Trophoblast cell (in vitro differentiated cells and primary cell): Measurements from ENCODE around the gene TXNL1.

Experiments
- DNase-seq, 2 donors: peaks; one replicate each; pipeline ENCODE4 v3.0.0-alpha.2; 2016
- H2AFZ ChIP-seq: 2 replicates; pipeline ENCODE4 v1.6.1; 2013; ENCODE audit warnings: low read length, moderate library complexity, mild to moderate bottlenecking; ENCODE audit not compliant: insufficient read depth, poor library complexity
- H2AK5ac ChIP-seq: 2 replicates; pipeline ENCODE4 v1.6.1; 2013; ENCODE audit warnings: mild to moderate bottlenecking, low read length
- H2BK120ac ChIP-seq: 2 replicates; pipeline ENCODE4 v1.6.1; 2013; ENCODE audit warnings: low read length, mild to moderate bottlenecking, moderate library complexity; ENCODE audit not compliant: insufficient read depth, poor library complexity
- H2BK12ac ChIP-seq: 2 replicates; pipeline ENCODE4 v1.6.1; 2013; ENCODE audit warnings: mild to moderate bottlenecking, low read length, moderate library complexity
- H2BK5ac ChIP-seq: 2 replicates; pipeline ENCODE4 v1.6.1; 2013; ENCODE audit warnings: low read length, low read depth, moderate library complexity, mild to moderate bottlenecking; ENCODE audit not compliant: poor library complexity
- H3K14ac ChIP-seq: 2 replicates; pipeline ENCODE4 v1.6.1; 2013; ENCODE audit warnings: mild to moderate bottlenecking, low read length
- H3K18ac ChIP-seq: 2 replicates; pipeline ENCODE4 v1.6.1; 2013; ENCODE audit warnings: mild to moderate bottlenecking, low read length
- H3K23ac ChIP-seq: 2 replicates; pipeline ENCODE4 v1.6.1; 2013; ENCODE audit warnings: low read length
- H3K27ac ChIP-seq: 2 replicates; pipeline ENCODE4 v1.5.1; 2013; ENCODE audit warnings: low read depth, mild to moderate bottlenecking, inconsistent platforms, low read length, moderate library complexity
- H3K27me3 ChIP-seq: 2 replicates; pipeline ENCODE4 v1.6.1; 2013; ENCODE audit warnings: inconsistent platforms, mild to moderate bottlenecking, low read length, moderate library complexity; ENCODE audit not compliant: insufficient read depth
- H3K36me3 ChIP-seq, 2 experiments: 1 replicate in 1 of 2; 2 replicates in 1 of 2; pipeline ENCODE4 v1.6.1; 2013; ENCODE audit warnings: low read length in 2 of 2, mild to moderate bottlenecking in 2 of 2, moderate library complexity in 1 of 2; ENCODE audit not compliant: insufficient read depth in 2 of 2, control insufficient read depth in 1 of 2
- H3K4ac ChIP-seq: 2 replicates; pipeline ENCODE4 v1.6.1; 2013; ENCODE audit warnings: low read depth, mild to moderate bottlenecking, low read length, moderate library complexity
- H3K4me1 ChIP-seq, 2 experiments: 1 replicate in 1 of 2; 2 replicates in 1 of 2; pipeline ENCODE4 v1.6.1; 2013; ENCODE audit warnings: low read length in 2 of 2, mild to moderate bottlenecking in 2 of 2, moderate library complexity in 1 of 2; ENCODE audit not compliant: insufficient read depth in 2 of 2, control insufficient read depth in 1 of 2
- H3K4me2 ChIP-seq: 2 replicates; pipeline ENCODE4 v1.6.1; 2013; ENCODE audit warnings: inconsistent platforms, mild to moderate bottlenecking, low read length, moderate library complexity
- H3K4me3 ChIP-seq: 2 replicates; pipeline ENCODE4 v1.5.1; 2013; ENCODE audit warnings: mild to moderate bottlenecking, low read depth, low read length, inconsistent platforms
- H3K79me1 ChIP-seq: one replicate; pipeline ENCODE4 v1.6.1; 2013; ENCODE audit warnings: low read length
- H3K79me2 ChIP-seq: 2 replicates; pipeline ENCODE4 v1.6.1; 2013; ENCODE audit warnings: low read length, mild to moderate bottlenecking; ENCODE audit not compliant: control insufficient read depth, insufficient read depth, poor library complexity
- H3K9ac ChIP-seq: 2 replicates; pipeline ENCODE4 v1.6.1; 2013; ENCODE audit warnings: mild to moderate bottlenecking, low read length
- H3K9me3 ChIP-seq: 2 replicates; pipeline ENCODE4 v1.6.1; 2013; ENCODE audit warnings: low read depth, mild to moderate bottlenecking, control low read depth, inconsistent platforms, low read length; ENCODE audit not compliant: insufficient read depth
- H4K12ac ChIP-seq: 2 replicates; pipeline ENCODE4 v1.6.1; 2013; ENCODE audit warnings: low read depth, mild to moderate bottlenecking, low read length, moderate library complexity
- H4K8ac ChIP-seq: 2 replicates; pipeline ENCODE4 v1.6.1; 2013; ENCODE audit warnings: low read depth, mild to moderate bottlenecking, low read length, moderate library complexity
- H4K91ac ChIP-seq: one replicate; pipeline ENCODE4 v1.6.1; 2013; ENCODE audit warnings: low read depth, mild to moderate bottlenecking, low read length, moderate library complexity
- WGBS: extraction: QIAGEN DNeasy Blood & Tissue Kit; methylation state at CpG from one replicate; pipeline ENCODE4 v1.1.7; 2013; ENCODE audit warnings: missing lambda C conversion rate; ENCODE audit not compliant: insufficient read length, insufficient coverage; ENCODE audit errors: extremely low coverage; 5-methylcytosine and 5-hydroxymethylcytosine counted together

Gene TXNL1

DNA sequence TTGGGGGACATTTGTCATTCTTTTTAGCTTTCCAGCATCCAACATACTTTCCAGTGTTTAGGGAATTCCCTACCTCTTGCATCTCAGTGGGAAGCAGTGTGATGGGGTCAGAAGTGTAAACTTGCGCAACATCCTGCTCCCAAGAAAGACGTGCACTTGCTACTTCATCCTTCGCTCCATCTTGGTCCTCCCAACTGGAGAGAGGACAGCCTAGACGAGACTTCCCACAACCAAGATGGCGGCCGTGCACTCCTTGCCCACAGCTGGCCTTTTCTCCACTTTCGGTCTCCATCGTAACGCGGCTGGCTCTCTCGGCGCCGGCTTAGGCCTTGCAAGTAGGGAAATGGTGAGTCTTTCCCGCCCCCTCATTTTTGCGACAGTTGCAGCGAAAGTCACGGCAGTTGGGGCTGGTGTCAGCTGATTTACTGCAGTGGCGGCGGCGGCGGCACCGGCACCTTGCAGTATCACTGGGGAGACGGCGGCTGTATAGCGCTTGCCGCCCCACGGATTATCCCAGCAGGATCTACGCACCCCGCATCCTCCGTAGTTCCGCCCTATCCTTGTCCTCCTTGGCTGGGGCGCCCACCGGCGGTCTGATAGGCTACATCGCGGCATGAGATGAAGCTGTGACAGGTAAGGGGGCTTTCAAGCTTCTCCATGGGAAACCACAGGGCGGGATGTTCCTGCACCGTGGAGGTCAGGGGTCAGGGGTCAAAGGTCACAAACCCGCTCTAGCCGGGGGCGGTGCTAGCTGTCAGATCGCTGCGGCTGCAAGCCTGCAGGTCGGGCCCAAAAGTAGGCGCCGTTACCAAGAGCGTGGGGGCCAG is 12.8 kb upstream of the TXNL1 start, which contains the start of gene WDR7:
TSS of gene WDR7 (plus strand) at position 416 of the 827 bp plus-strand sequence. CDS start 21,157 bp downstream, outside the sequence.
- Histone ChIP-seq H3K27me3 (no peaks in the 10 kb centered on the region), H3K9ac (peak within 1 kb of the TSS; percentile 75), H4K91ac (no peak within 1 kb of the TSS), H3K4me1 (no peaks in the 10 kb centered on the region), H3K4ac (no peak within 1 kb of the TSS), H3K27ac (peak within 1 kb of the TSS; percentile 35), H3K79me1 (no peaks in the 10 kb centered on the region), H2AK5ac (no peak within 1 kb of the TSS), H2AFZ (peak within 1 kb of the TSS; percentile 66), H3K36me3 (no peaks in the 10 kb centered on the region), H3K23ac (no peak within 1 kb of the TSS), H3K79me2 (peaks cover 3% of the 10 kb centered on the region), H3K14ac (no peak within 1 kb of the TSS), H3K4me3 (peak within 1 kb of the TSS; percentile 87), H4K8ac (peak within 1 kb of the TSS; percentile 85), H2BK12ac (no peak within 1 kb of the TSS), H3K18ac (no peak within 1 kb of the TSS), H3K4me2 (peak within 1 kb of the TSS; percentile 58), H3K9me3 (no peaks in the 10 kb centered on the region), H4K12ac (no peak within 1 kb of the TSS), H2BK120ac (no peak within 1 kb of the TSS), H2BK5ac (no peak within 1 kb of the TSS)
- WGBS, result no CpG with 5 or more reads among the region's 47 CpGs
- peak; percentile 97 to 99 for DNase-seq

DNA sequence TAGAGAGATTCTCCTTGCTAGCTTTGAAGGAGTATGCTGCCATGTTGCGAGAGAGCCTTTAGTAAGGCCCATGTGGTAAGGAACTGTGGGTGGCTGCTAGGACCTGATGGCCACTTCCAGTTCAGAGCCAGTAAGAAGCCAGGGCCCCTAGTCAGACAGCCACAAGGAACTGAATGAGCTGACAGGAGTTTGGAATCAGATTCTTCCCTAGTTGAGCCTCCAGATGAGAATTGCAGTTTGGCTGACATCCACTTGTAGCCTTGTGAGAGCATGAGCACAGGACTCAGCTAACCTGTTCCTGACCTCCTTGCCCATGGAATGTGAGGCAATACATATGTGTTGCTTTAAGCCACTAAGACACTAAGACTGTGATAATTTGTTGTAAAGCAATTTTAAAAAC is 11.6 kb upstream of the TXNL1 start:
- Histone ChIP-seq H3K36me3 (no peaks in the 10 kb centered on the region), H3K9me3 (no peaks in the 10 kb centered on the region), H2BK12ac (no peak overlapping the region), H3K9ac (no peak overlapping the region), H3K23ac (no peak overlapping the region), H3K4me1 (no peaks in the 10 kb centered on the region), H2BK5ac (no peak overlapping the region), H3K4me3 (no peak overlapping the region), H3K79me1 (no peaks in the 10 kb centered on the region), H4K12ac (no peak overlapping the region), H3K4ac (no peak overlapping the region), H3K79me2 (peaks cover 3% of the 10 kb centered on the region), H2BK120ac (no peak overlapping the region), H3K4me2 (no peak overlapping the region), H3K14ac (no peak overlapping the region), H4K8ac (no peak overlapping the region), H2AFZ (no peak overlapping the region), H4K91ac (no peak overlapping the region), H2AK5ac (no peak overlapping the region), H3K18ac (no peak overlapping the region), H3K27ac (no peak overlapping the region), H3K27me3 (no peaks in the 10 kb centered on the region)
- no peak for DNase-seq
- no CpG with 5 or more reads among the region's 1 CpG for WGBS

- H3K4me3 ChIP-seq, result no peak overlapping the region
- no peak overlapping the region for H4K91ac ChIP-seq
- H3K27me3 ChIP-seq, result no peaks in the 10 kb centered on the region
- H3K9me3 ChIP-seq, result no peaks in the 10 kb centered on the region
- H2BK5ac ChIP-seq, result no peak overlapping the region
- H4K12ac ChIP-seq, result no peak overlapping the region
- peak in 1 of 2 donors; percentile 4 for DNase-seq
- H3K4ac ChIP-seq, result no peak overlapping the region
- no peak overlapping the region for H2AK5ac ChIP-seq
- no peaks in the 10 kb centered on the region for H3K36me3 ChIP-seq
- H3K14ac ChIP-seq, result no peak overlapping the region
- H2BK12ac ChIP-seq, result no peak overlapping the region
- peaks cover 3% of the 10 kb centered on the region for H3K79me2 ChIP-seq
- H4K8ac ChIP-seq, result no peak overlapping the region
- H3K9ac ChIP-seq, result no peak overlapping the region
- no peak overlapping the region for H3K4me2 ChIP-seq
- H3K27ac ChIP-seq, result no peak overlapping the region
- H3K79me1 ChIP-seq, result no peaks in the 10 kb centered on the region
- no peak overlapping the region for H2AFZ ChIP-seq
- no peak overlapping the region for H2BK120ac ChIP-seq
- WGBS, result no CpG with 5 or more reads among the region's 3 CpGs
- no peak overlapping the region for H3K18ac ChIP-seq
- no peak overlapping the region for H3K23ac ChIP-seq
- H3K4me1 ChIP-seq, result no peaks in the 10 kb centered on the region
These were observed 9.8 kb upstream of the TXNL1 start for GRCh38 chr18:56647951-56648893.

- H3K79me1 ChIP-seq, result no peaks in the 10 kb centered on the region
- no peak overlapping the region for H3K4me2 ChIP-seq
- no peak overlapping the region for H3K4ac ChIP-seq
- H4K8ac ChIP-seq, result no peak overlapping the region
- H2AK5ac ChIP-seq, result no peak overlapping the region
- peaks cover 3% of the 10 kb centered on the region for H3K79me2 ChIP-seq
- H3K18ac ChIP-seq, result no peak overlapping the region
- H3K23ac ChIP-seq, result no peak overlapping the region
- H3K4me1 ChIP-seq, result no peaks in the 10 kb centered on the region
- no peak overlapping the region for H4K12ac ChIP-seq
- H3K36me3 ChIP-seq, result no peaks in the 10 kb centered on the region
- no peak overlapping the region for H4K91ac ChIP-seq
- H3K27me3 ChIP-seq, result no peaks in the 10 kb centered on the region
- no peak overlapping the region for H3K14ac ChIP-seq
- H2BK12ac ChIP-seq, result no peak overlapping the region
- DNase-seq, result no peak
- no peak overlapping the region for H2BK120ac ChIP-seq
- peak overlapping the region; percentile 69 for H3K9ac ChIP-seq
- H2BK5ac ChIP-seq, result no peak overlapping the region
- no peak overlapping the region for H3K27ac ChIP-seq
- H3K4me3 ChIP-seq, result no peak overlapping the region
- no peak overlapping the region for H2AFZ ChIP-seq
- no peaks in the 10 kb centered on the region for H3K9me3 ChIP-seq
These were observed 8.7 kb upstream of the TXNL1 start for GRCh38 chr18:56647071-56647470.
